Loucy (cell line): ENCODE measurements around the gene DNAJC24.

Experiments used
- H2AFZ ChIP-seq: fragments of 200-600 bp; sonication (generic); 2 replicates; pipeline ENCODE4 v1.6.0; 2016; ENCODE audit warnings: antibody characterized with exemption, mild to moderate bottlenecking, low read length, moderate library complexity
- H3F3A ChIP-seq: fragments of 200-600 bp; 2 replicates; pipeline ENCODE4 v1.6.0; 2016; ENCODE audit warnings: antibody characterized with exemption, low read depth, mild to moderate bottlenecking
- H3K27me3 ChIP-seq: fragments of 200-600 bp; sonication (generic); 2 replicates; pipeline ENCODE4 v1.6.1; 2014; ENCODE audit warnings: low read length, mild to moderate bottlenecking; ENCODE audit not compliant: insufficient read depth, poor library complexity, severe bottlenecking
- H3K36me3 ChIP-seq: fragments of 200-600 bp; sonication (generic); 2 replicates; pipeline ENCODE4 v1.6.1; 2016; ENCODE audit warnings: low read length; ENCODE audit not compliant: insufficient read depth
- H3K4me1 ChIP-seq: fragments of 200-600 bp; sonication (generic); 2 replicates; pipeline ENCODE4 v1.5.1; 2014; ENCODE audit warnings: low read length, mild to moderate bottlenecking; ENCODE audit not compliant: insufficient read depth, poor library complexity, severe bottlenecking
- H3K4me2 ChIP-seq: fragments of 200-600 bp; sonication (generic); 2 replicates; pipeline ENCODE4 v1.6.0; 2014; ENCODE audit warnings: antibody characterized with exemption, low read length, low read depth, mild to moderate bottlenecking; ENCODE audit not compliant: poor library complexity, severe bottlenecking
- H3K4me3 ChIP-seq: fragments of 200-600 bp; sonication (generic); 2 replicates; pipeline ENCODE4 v1.5.1; 2014; ENCODE audit warnings: low read length, mild to moderate bottlenecking, mixed read lengths; ENCODE audit not compliant: poor library complexity, severe bottlenecking
- H3K79me2 ChIP-seq: fragments of 200-600 bp; sonication (generic); 2 replicates; pipeline ENCODE4 v1.6.1; 2014; ENCODE audit warnings: low read length; ENCODE audit not compliant: insufficient read depth
- H3K9ac ChIP-seq: fragments of 200-600 bp; sonication (generic); 2 replicates; pipeline ENCODE4 v1.6.0; 2014; ENCODE audit warnings: mild to moderate bottlenecking, low read depth, low read length, moderate library complexity; ENCODE audit not compliant: poor library complexity, severe bottlenecking
- H3K9me2 ChIP-seq: fragments of 200-600 bp; sonication (generic); replicated peaks from 2 replicates; pipeline ENCODE4 v1.6.1; 2016; ENCODE audit warnings: low read depth, low read length, mixed read lengths
- H3K9me3 ChIP-seq: fragments of 200-600 bp; sonication (generic); 2 replicates; pipeline ENCODE4 v1.6.1; 2014; ENCODE audit warnings: mild to moderate bottlenecking, antibody characterized with exemption, low read length, low read depth; ENCODE audit not compliant: insufficient read depth
- H4K20me1 ChIP-seq: fragments of 200-600 bp; sonication (generic); 2 replicates; pipeline ENCODE4 v1.6.0; 2014; ENCODE audit warnings: antibody characterized with exemption, low read length, mild to moderate bottlenecking; ENCODE audit not compliant: insufficient read depth, poor library complexity, severe bottlenecking
- CTCF ChIP-seq: fragments of 200-600 bp; sonication (generic); conservative IDR thresholded peaks from 2 replicates; pipeline ENCODE4 v1.5.1; 2014; ENCODE audit warnings: mild to moderate bottlenecking, antibody characterized with exemption, low read length
- EZH2phosphoT487 ChIP-seq: fragments of 200-600 bp; IDR thresholded peaks from 2 replicates; pipeline ENCODE4 v1.6.1; 2018; ENCODE audit warnings: antibody characterized with exemption, mild to moderate bottlenecking, moderate library complexity, borderline replicate concordance

The DNAJC24 gene

GRCh38 chr11:31361743-31362142 lies 7.9 kb upstream of the DNAJC24 start:
- peaks cover 4% of the 10 kb centered on the region for H3K4me1 ChIP-seq
- no peaks in the 10 kb centered on the region for H3F3A ChIP-seq
- H3K79me2 ChIP-seq = no peaks in the 10 kb centered on the region
- H3K9ac ChIP-seq = no peak overlapping the region
- no peak for TF ChIP-seq EZH2phosphoT487
- no peak for TF ChIP-seq CTCF
- no peak overlapping the region for H3K4me2 ChIP-seq
- H3K9me3 ChIP-seq = no peaks in the 10 kb centered on the region
- no peaks in the 10 kb centered on the region for H4K20me1 ChIP-seq
- no peaks in the 10 kb centered on the region for H3K27me3 ChIP-seq
- no peaks in the 10 kb centered on the region for H3K36me3 ChIP-seq
- H3K4me3 ChIP-seq = no peak overlapping the region
- no peaks in the 10 kb centered on the region for H3K9me2 ChIP-seq
- no peak overlapping the region for H2AFZ ChIP-seq

GRCh38 chr11:31366795-31367194 lies 2.9 kb upstream of the DNAJC24 start:
- TF ChIP-seq EZH2phosphoT487 (no peak), CTCF (no peak)
- H3F3A ChIP-seq = no peaks in the 10 kb centered on the region
- H3K36me3 ChIP-seq = no peaks in the 10 kb centered on the region
- H3K9me3 ChIP-seq = no peaks in the 10 kb centered on the region
- peak overlapping the region; percentile 45 for H3K4me2 ChIP-seq
- no peaks in the 10 kb centered on the region for H4K20me1 ChIP-seq
- peaks cover 9% of the 10 kb centered on the region for H3K79me2 ChIP-seq
- peaks cover 29% of the 10 kb centered on the region for H3K4me1 ChIP-seq
- no peak overlapping the region for H3K4me3 ChIP-seq
- H3K9ac ChIP-seq = no peak overlapping the region
- H3K9me2 ChIP-seq = no peaks in the 10 kb centered on the region
- no peak overlapping the region for H2AFZ ChIP-seq
- no peaks in the 10 kb centered on the region for H3K27me3 ChIP-seq

GRCh38 chr11:31375879-31376278 lies 6.2 kb downstream of the DNAJC24 start:
- TF ChIP-seq CTCF (no peak), EZH2phosphoT487 (no peak)
- no peaks in the 10 kb centered on the region for H3K27me3 ChIP-seq

More at GRCh38 chr11:31375879-31376278, 6.2 kb downstream of the DNAJC24 start:
- Histone ChIP-seq H3K4me3 (no peak overlapping the region), H3K79me2 (peaks cover 7% of the 10 kb centered on the region), H2AFZ (no peak overlapping the region), H3F3A (no peaks in the 10 kb centered on the region), H3K4me2 (peak overlapping the region; percentile 62), H3K9me2 (no peaks in the 10 kb centered on the region), H3K9me3 (no peaks in the 10 kb centered on the region), H3K9ac (no peak overlapping the region), H3K36me3 (no peaks in the 10 kb centered on the region), H4K20me1 (peaks cover 5% of the 10 kb centered on the region), H3K4me1 (peaks cover 25% of the 10 kb centered on the region)
